Embryonic facial prominence (tissue), 1 donor: ENCODE measurements around the gene C10orf90.

ENCODE experiments used
- DNase-seq: peaks from one replicate; pipeline ENCODE4 v3.0.0-alpha.2; 2016; ENCODE audit errors: extremely low spot score

C10orf90 gene

DNA sequence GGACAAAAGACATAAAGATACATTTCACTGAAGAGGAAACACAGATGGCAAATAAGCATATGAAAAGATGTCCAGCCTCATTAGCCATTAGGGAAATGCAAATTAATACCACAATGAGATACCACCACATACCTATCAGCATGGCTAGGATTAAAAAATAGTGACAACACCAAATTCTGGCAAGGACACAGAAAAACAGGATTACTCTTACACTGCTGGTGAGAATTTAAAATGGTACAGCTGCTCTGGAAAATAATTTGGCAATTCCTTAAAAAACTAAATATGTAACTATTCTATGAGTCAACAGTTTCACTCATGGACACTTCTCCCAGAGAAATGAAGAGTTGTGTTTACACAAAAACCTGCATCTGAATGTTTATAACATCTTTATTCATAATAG, 121.1 kb downstream of the C10orf90 start:
- no peak for DNase-seq

DNA sequence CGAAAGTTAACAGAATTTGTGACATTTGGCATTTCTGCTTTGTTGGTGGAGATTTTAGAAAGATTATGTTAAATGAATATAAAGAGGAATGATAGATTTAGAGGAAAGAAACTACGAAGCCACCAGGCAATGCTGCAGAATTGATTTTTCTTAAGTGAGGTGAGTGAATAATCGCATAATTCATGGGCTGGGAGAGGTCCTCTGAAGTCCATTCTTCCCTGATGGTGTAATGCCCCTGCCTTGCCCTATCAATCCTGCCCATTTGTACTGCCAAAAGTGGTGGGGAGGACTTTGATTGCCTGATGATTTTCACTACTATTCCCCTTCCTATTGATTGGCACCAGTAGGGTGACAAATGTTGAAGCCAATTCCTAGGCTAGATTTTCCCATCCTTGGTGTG, 125.9 kb downstream of the C10orf90 start:
- DNase-seq, result no peak

DNA sequence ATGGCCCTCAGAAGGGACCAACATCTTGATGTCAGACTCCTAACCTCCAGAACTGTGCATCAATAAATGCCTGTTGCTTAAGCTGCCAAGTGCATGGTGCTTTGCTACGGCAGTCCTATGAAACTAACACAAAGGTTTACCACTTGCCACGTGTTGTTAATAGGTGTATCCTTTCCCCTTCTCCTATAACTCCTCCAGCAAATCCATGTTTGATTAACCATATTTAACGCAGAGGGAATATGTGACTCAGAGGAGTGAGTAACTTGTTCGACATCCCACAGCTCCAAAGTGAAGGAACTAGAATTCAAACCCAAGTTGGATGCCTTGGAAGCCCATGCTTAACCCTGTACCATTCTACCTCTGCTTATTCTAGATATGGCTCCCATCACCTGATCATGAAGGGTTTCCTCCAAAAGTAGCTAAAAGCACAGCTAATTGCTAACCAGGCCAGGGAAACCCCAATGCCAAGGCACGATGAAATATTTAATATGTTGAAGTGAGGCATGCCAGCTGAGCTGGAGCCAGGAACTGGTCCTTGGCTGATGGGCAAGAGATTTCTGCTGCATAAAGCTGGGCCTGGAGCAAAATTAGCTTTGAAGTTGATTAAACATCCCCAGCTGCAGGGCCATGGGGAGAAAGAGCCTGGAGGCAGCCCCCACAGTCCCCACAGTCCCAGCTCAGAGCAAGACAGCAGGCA, 131.9 kb downstream of the C10orf90 start:
- DNase-seq, result no peak

DNA sequence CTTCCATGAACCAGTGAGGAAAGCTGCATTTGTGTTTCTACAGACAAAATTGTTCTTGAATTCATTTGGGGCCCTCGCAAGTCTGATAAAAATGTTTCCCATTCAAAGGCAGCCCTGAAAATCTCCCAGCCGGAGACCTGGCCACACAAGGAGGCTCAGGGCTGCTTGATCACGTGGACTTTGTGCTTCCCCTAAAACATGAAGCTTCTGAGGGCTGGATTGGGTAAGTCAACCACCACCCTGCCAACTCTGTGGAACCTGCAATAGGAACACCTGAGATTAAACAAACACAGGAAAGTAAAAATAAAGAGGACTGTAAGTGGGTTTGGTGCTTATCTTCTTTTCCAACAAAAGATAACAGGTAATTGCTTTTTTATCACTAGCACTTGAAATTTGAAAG, 133.8 kb downstream of the C10orf90 start:
- no peak for DNase-seq

DNA sequence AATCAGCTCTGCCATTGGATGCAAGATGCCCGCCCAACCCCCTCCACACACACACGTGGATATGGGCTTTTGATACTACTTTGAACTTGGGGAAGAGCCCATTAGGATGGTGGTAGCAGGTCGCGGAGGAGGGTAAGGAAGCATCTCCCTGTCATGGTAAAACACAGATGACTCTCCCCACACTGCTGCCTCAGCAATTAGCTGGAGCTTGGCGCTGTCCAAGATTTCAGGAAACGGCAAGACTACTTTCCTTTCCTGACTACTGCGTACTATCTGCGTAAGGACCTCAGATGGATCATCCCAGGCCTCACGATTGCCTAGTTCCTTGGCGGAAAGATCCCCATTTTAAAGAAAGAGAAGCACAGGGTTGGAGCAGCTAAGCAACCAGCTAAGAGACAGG, 134.3 kb downstream of the C10orf90 start:
- no peak for DNase-seq

DNA sequence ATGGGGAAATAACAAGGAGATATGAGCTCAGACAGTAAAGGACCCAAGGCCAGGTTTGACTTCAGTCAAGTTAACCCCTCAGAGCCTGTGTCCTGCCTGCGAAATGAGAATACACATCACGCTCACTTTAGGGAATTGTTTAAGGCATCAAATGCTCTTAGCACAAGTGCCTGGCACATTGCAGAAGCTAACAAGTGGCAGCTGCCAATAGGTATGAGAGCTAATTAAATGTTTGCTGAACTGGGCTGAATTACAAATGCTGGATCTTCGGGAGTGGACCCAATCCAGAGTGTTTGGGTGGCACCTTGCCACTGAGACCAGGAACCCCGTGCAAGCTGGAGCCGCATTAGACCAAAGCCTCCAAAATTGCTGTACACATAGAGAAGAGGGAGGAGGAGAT, 136.8 kb downstream of the C10orf90 start:
- no peak for DNase-seq

DNA sequence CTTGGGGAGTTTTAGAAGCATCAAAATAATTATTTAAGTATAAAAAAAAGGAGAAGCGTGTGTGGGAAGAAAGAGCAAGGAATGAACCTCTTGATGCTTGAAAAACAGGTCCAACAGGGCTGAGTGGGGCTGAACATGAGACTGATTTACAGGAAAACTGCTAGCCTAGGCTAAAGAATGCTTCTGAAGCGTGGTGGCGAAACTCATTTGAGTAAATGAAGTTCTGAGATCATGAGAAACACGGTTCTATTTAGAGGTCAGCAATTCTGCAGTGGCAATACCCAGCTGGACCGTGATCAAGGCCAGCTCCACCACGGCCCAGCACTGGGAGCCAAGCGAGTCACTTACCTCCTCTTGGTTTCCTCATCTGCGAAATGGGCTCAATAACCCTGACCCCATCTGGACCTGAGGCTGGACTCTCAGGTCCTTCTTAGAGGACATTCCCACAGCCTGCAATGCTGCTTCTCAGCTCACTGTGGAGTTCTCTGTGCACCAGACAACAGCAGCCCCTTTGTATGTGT, 142.1 kb downstream of the C10orf90 start:
- DNase-seq, result no peak

DNA sequence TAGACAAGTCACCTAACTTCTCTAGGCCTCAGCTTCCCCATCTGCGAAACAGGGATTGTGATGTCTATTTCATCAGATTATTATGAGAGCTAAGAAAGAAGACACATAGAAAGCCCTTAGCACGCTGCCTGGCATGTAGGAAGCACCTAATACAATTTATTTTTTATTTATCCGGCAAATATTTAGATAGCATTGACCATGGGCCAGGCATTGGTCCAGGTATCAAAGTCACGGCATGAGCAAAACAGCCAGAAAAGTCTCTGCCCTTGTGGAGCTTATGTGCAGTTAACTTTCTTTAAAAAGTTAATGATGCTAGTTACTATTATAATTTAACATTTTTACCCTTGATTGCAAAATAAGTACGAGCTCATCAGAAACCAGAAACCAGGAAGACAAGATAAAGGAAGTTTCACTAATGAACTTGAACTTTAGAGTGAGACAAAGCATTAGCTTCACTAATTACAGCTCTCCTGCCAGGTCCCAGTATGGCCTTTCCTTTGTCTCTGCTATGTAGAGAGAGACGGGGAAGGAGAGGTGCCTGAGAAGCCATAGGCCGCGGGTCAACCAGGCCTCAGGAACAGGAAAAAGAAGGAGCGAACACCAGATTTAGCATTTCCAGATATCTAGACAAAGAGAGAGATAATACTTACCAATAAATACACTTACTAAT, 142.7 kb downstream of the C10orf90 start:
- DNase-seq, result no peak

DNA sequence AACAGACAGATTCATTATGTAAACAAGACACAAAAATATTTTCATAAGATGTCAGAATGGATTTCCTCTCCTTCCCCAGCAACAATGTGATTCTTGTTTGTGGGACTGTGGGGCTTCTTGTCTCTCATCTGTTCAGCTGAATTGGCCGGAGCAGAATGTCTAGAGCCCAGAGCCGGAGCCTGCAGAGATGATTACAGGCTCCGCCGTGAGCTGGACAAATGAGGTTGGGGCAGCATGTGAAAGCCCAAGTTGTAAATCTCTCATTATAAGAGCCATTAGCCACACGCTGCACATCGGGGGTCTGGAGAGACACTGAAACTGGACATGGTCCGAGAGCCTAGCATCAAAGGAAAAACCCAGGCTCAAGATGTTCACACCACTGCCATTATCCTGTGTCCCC, 145.2 kb downstream of the C10orf90 start:
- no peak for DNase-seq

DNA sequence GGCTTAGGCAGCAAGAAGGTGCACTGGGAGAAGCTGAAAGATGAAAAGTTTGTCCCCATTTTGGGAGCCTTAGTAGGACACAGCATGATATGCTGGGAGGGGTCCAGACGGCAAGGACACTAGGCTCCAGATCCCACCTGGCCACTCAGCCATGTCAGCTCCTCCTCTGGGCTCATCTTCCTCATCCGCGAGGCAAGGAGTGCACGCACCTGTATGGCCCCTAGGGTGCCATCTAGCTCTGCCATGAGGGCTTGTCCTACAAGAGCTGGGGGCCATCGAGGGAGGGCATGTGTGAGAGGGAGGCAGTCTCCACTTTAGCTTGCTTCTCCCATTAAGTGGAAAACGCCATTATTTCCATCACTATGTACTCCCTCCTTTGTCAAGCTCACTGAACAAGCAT, 146.0 kb downstream of the C10orf90 start:
- no peak for DNase-seq

DNA sequence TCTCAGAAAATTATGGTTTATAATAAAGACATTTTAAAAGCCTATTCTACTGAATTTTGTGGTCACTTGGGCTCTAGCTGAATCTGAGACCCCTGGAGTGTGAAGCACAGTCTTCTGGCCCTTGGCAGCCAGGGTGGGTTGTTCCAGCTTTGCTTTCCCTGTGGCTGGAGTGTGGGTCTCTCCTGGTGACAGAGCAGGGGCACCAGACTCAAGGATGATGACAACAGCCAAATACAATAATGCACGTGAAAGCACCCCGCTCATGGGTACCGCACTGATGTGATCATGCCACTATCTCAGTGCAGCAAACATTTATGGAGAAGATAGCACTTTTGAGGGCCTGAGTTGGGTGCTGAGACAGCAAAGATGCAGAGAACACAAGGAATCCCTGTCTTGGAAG, 147.4 kb downstream of the C10orf90 start:
- DNase-seq, result no peak

DNA sequence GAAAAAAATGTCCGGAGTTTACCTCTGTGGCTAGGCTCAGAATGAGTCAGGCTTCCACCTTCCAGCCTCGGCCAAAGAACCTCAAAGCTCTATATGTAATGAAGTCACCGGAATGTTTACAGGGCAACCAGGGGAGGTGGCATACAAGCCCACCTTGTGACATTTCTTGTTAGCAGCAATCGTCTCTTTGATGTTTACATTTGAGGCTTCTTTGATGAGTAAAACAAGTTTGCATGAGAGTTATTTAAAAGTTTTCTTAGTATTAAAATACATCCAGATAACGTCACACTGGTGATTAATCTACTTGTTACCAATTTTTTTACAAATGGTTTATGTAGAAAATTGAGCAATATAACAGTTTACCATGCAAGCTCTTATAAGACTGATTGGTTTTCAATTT, 149.1 kb downstream of the C10orf90 start:
- no peak for DNase-seq

DNA sequence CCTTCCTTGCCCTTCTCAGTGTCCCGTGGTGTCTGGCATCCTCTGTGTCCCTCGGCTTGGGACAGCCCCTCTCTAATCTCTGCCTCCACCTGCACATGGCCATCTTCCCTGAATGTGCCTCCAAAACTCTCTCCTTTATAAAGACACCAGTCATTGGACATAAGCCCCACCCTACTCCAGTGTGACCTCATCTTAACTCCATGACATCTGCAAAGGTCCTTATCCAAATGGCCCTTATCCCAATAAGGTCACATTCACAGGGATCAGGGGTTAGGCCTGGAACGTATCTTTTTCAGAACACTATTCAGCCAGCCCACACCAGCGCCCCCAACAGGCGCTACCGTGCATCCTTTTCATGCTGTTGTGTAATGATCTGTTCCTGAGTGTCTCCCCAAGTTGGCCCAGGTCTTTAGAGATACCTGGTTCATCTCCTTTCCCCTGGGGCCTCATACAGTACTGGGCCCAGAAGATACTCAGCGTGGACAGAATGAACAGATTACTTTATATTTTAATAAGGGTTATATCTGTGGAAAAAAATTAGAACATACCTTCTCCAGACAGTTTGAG, 149.7 kb downstream of the C10orf90 start:
- DNase-seq, result no peak

DNA sequence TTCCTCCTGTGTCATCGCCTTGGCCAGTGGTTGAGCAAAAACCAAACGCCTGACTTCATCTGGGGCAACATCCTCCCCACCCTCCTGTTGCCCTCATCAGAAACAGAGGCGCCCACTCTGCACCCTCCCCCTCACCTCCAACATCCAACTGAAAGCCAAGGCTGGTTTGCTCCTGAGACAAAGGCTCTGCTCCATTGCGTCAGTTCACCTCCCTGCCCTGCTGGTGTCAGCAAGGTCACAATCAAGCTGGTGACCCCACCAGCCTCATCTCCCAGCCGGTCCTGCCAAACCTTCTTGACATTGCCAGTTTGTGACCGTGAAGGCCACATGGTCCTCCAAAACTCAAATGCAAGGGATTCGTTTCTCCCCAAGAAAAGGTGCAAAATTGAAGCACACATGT, 150.5 kb downstream of the C10orf90 start:
- DNase-seq, result no peak

DNA sequence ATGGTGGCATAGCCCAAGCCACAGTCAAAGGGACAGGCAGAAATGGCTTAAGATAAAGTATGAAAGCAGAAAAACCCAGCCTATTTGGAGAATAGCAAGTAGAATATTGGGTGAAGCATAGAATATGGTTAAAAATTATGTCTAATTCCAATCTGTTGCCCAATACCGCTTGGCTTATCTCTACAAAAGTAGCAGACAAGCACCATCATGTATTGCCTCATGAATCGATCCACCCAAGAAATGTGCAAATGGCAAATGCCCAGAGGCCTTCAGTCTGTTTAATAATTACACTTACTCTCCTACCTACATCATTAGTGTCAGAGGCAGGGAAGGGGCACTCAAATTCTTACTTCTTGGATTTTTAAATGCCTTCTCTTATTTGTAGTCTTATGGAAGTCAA, 151.3 kb downstream of the C10orf90 start:
- no peak for DNase-seq

DNA sequence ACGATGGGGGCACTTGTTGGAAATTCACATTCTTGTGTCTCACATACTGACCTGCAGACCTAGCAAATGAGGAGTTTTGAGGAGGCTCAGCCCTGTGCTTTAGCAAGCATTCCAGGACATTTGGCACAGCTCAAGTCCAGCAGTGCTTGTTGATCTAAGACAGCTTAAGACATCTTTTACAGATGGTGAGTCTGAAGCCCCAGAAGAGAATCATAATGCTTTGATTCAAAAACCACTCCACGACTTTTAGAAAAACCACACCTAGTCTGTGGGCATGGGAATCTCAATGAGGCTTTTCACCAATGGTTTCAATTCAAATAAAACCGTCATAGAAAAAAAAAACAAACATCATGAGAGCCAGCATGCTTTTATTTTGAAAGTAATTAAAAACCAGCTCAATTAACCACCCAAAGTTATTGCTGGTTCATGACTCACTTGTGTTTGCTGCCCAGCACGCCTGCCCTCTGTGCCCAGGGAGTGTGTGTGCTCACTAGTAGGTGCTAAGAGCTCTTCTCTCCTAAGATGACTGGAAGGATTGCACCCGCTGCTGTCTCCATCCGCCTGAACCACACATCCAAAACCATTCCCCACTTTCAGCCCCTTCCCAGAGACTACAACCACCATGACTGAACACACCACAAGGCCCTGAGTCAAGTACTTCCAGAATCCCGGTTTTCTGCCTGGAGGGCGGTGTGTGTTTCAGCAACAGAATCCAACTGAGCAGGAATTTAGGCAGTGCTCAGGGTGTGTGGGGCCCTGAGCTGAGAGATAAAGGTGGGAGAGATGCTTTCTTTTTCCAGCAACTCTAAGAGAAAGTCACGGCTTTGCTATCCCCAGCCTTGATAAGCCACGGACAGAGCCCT, 152.0 kb downstream of the C10orf90 start:
- DNase-seq, result no peak

DNA sequence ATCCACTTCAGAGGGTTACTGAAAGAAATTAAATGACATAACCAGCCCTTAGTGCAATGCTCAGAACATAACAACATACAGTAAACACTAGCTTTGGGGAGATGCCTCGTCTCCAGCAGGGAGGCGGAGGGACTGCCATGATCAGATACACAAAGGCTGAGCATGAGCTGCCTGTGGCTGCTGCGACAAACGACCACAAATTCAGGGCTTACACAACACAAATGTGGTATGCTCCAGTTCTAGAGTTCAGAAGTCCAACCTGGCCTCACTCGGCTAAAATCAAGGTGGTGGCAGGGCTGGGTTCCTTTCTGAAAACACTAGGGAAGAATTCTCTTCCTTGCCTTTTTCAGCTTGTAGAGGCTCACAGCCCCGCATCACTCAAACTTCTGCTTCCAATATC, 154.0 kb downstream of the C10orf90 start:
- DNase-seq, result no peak

DNA sequence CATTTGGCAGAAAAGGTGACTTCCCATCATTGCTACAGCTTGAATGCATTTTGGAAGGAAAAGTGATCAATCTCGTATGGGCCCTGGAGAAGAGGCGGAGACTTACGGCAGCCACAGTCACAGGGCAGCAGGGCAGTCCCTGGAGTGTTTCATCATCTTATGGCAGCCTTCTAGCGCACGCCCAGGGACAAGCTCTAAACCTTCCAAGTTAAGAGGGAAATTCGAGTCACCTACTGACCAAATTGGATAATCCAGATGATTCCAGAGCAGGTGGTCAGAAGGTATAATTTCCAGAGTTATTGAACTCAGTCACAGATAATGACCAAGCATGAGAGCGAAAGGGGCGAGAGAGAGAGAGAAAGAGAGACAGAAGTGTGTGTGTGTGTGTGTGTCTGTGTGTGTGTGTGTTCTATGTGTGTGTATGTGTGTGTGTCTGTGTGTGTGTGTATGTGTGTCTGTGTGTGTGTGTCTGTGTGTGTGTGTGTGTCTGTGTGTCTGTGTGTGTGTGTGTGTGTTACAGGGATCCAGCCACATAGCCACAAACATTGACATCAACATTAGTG, 158.5 kb downstream of the C10orf90 start:
- DNase-seq, result no peak

DNA sequence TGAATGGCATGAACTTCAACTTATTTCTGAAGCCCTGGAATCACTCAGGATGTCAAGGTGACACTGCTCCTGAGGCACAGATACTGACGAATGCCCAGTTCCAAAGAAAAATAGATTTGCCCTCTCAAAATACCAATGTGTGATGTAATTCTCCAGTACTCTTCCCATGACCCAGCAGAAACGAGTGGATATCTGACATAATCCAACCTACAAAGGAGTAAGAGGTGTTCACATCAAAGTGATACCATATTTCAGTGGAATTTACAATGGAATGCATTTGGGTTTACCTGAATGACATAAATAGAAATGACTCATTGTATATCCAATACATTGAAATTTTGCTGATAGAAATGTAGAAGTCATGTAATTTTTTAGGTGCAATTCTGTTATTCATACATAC, 161.3 kb downstream of the C10orf90 start:
- no peak for DNase-seq

DNA sequence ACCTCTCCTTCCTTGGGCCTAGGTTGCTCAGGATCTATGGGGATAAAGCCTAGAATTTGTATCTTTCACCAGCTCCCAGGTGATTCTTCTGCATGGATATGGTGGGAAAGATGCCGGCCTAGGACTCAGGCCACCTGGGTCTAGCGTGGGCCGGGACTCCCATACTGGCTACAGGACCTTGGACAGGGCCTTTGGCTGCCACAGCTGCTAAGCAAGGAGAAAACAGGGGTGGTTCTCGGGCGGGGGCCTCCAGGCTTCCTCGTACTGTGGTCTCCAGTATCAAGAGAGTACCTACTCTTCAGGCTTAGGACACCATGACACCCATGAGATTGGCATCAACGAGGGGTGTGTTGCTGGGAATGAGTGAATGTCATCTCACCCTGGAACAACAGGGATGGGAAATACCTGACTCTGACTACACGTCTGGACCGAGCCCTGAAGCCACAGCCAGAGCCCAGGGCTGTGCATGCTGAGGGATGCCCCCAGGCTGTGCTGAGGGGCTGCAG, 161.9 kb downstream of the C10orf90 start:
- DNase-seq, result no peak

DNA sequence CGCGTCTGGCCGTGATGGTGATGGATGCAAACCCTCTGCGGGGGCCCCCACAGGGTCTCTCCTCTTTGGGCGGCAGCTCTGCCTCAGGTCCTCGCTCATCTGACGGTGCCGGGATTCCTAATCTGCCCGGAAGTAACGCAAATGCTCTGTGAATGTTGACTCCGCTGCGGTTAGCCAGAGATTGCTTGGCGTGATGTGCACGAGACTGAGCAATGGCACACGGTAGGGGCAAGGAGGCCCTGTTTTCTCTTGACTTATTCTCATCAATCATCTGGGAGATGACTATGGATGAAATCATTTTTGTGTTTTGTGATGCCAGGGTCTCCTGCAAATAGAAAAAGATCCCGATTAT, 165.8 kb downstream of the C10orf90 start:
- DNase-seq, result no peak
